Endothelial cell of umbilical vein (primary cell): Measurements from ENCODE around the gene ASIC4. TPM values are rescaled to one million over a fixed set of nuclear protein-coding genes. Genes with fewer than 3 reads are reported as not detected.

Source experiments
- BruUV-seq: library from RNA; stranded (reverse); fragments of 400-500 nt; replicated peaks from 2 replicates; lab custom pipeline; 2021; lab: Mats Ljungman, UMichigan
- CTCF ChIA-PET: fragments of 300-600, 350-600 bp; sonication (Branson Sonifier 250); formaldehyde crosslinking; loops from one replicate; lab custom pipeline; 2021; ENCODE audit warnings: antibody characterized with exemption, inconsistent platforms; lab: Charles Lee
- POLR2A ChIA-PET: fragments of 300-600, 350-600 bp; sonication (Branson Sonifier 250); formaldehyde crosslinking; loops from one replicate; lab custom pipeline; 2021; ENCODE audit warnings: antibody characterized with exemption, inconsistent platforms; lab: Charles Lee
- DNase-seq: peaks from one replicate; pipeline ENCODE4 v3.0.0-alpha.2; 2011; ENCODE audit warnings: low read depth, low spot score
- FAIRE-seq: peaks from 2 replicates; lab custom pipeline; 2011; peaks lifted over from hg19 to GRCh38; lab: Jason Lieb, UNC
- H2AFZ ChIP-seq: 2 replicates; pipeline ENCODE4 v1.6.0; 2012; ENCODE audit warnings: low read depth, low read length, control low read depth, inconsistent platforms
- H3K27ac ChIP-seq: 2 replicates; pipeline ENCODE4 v1.5.1; 2011; ENCODE audit warnings: low read depth, mild to moderate bottlenecking, control low read depth, low read length, moderate library complexity; ENCODE audit not compliant: insufficient read depth
- H3K27me3 ChIP-seq, 2 experiments: 2 replicates each; pipeline versions ENCODE4 v1.6.0 to v1.6.1; 2011; ENCODE audit warnings: low read length in 2 of 2, mixed read lengths in 1 of 2; ENCODE audit not compliant: control insufficient read depth in 2 of 2, insufficient read depth in 2 of 2
- H3K36me3 ChIP-seq, 2 experiments: 2 replicates in 1 of 2; 3 replicates in 1 of 2; pipeline ENCODE4 v1.5.1; 2011; ENCODE audit warnings: low read length in 2 of 2, mild to moderate bottlenecking in 1 of 2, moderate library complexity in 1 of 2; ENCODE audit not compliant: control insufficient read depth in 2 of 2, insufficient read depth in 2 of 2; ENCODE audit errors: extremely low read depth in 1 of 2
- H3K4me1 ChIP-seq: 3 replicates; pipeline ENCODE4 v1.5.1; 2011; ENCODE audit warnings: mild to moderate bottlenecking, low read length; ENCODE audit not compliant: control insufficient read depth, insufficient read depth; ENCODE audit errors: extremely low read depth
- H3K4me2 ChIP-seq: 2 replicates; pipeline ENCODE4 v1.6.1; 2011; ENCODE audit warnings: low read length, control low read depth, mixed read lengths; ENCODE audit not compliant: insufficient read depth
- H3K4me3 ChIP-seq, 3 experiments: fragments of 200-600 bp in 1 of 3; sonication (generic), shearing (Covaris generic) in 1 of 3; replicated peaks in 1 of 3; 2 replicates each; pipeline ENCODE4 v1.5.1; 2011 to 2016; ENCODE audit warnings: control low read depth in 3 of 3, low read length in 3 of 3, mild to moderate bottlenecking in 2 of 3, inconsistent platforms in 1 of 3, low read depth in 1 of 3, moderate library complexity in 1 of 3; ENCODE audit not compliant: insufficient read depth in 1 of 3
- H3K79me2 ChIP-seq: 2 replicates; pipeline ENCODE4 v1.6.0; 2012; ENCODE audit warnings: low read length, inconsistent platforms; ENCODE audit not compliant: control insufficient read depth, insufficient read depth
- H3K9ac ChIP-seq: replicated peaks from 2 replicates; pipeline ENCODE3; 2011; ENCODE audit warnings: low read length, control low read depth; ENCODE audit not compliant: insufficient read depth; ENCODE audit errors: extremely low read depth
- H3K9me1 ChIP-seq: replicated peaks from 3 replicates; pipeline ENCODE4 v1.6.0; 2011; ENCODE audit warnings: mild to moderate bottlenecking, low read length; ENCODE audit not compliant: control insufficient read depth, insufficient read depth; ENCODE audit errors: extremely low read depth
- H3K9me3 ChIP-seq: replicated peaks from 2 replicates; pipeline ENCODE4 v1.5.1; 2012; ENCODE audit warnings: low read length, inconsistent platforms; ENCODE audit not compliant: control insufficient read depth, insufficient read depth
- H4K20me1 ChIP-seq: replicated peaks from 2 replicates; pipeline ENCODE3; 2011; ENCODE audit warnings: mild to moderate bottlenecking, low read length; ENCODE audit not compliant: control insufficient read depth, insufficient read depth; ENCODE audit errors: extremely low read depth
- CTCF ChIP-seq, 2 donors: IDR thresholded peaks; 1 replicate in 1 of 2; 2 replicates in 1 of 2; pipeline ENCODE4 v1.5.1; 2011; ENCODE audit warnings: low read length in 2 of 2, mild to moderate bottlenecking in 2 of 2, moderate library complexity in 2 of 2, control low read depth in 1 of 2, inconsistent platforms in 1 of 2, low read depth in 1 of 2; ENCODE audit not compliant: insufficient read depth in 1 of 2; ENCODE audit errors: extremely low read depth in 1 of 2
- EZH2 ChIP-seq: IDR thresholded peaks from 2 replicates; pipeline ENCODE4 v1.6.1; 2012; ENCODE audit warnings: borderline replicate concordance, low read depth, mild to moderate bottlenecking, moderate library complexity, low read length, inconsistent platforms; ENCODE audit not compliant: severe bottlenecking
- FOS ChIP-seq: IDR thresholded peaks from 2 replicates; pipeline ENCODE4 v1.6.1; 2011; ENCODE audit warnings: mild to moderate bottlenecking, low read length, moderate library complexity, borderline replicate concordance; ENCODE audit not compliant: insufficient read depth
- GATA2 ChIP-seq: IDR thresholded peaks from 2 replicates; pipeline ENCODE4 v1.7.0; 2011; ENCODE audit warnings: low read depth, mild to moderate bottlenecking, moderate library complexity, mixed read lengths, low read length; ENCODE audit not compliant: insufficient read length, insufficient read depth
- JUN ChIP-seq: IDR thresholded peaks from 2 replicates; pipeline ENCODE4 v1.6.1; 2011; ENCODE audit warnings: borderline replicate concordance, low read depth; ENCODE audit not compliant: insufficient read length, insufficient read depth
- MAX ChIP-seq: IDR thresholded peaks from 2 replicates; pipeline ENCODE4 v1.6.1; 2011; ENCODE audit not compliant: insufficient read depth, insufficient read length
- MYC ChIP-seq: IDR thresholded peaks from one replicate; pipeline ENCODE4 v1.6.1; 2011; ENCODE audit warnings: mild to moderate bottlenecking, low read depth, low read length
- POLR2A ChIP-seq: IDR thresholded peaks from 2 replicates; pipeline ENCODE4 v1.6.1; 2012; ENCODE audit warnings: low read depth, mild to moderate bottlenecking, control low read depth, low read length
- POLR2AphosphoS5 ChIP-seq: IDR thresholded peaks from 2 replicates; pipeline ENCODE4 v1.6.1; 2012; ENCODE audit warnings: low read depth, mild to moderate bottlenecking, control low read depth, low read length, moderate library complexity; ENCODE audit not compliant: insufficient read depth
- dilution Hi-C: fragments of 300-500 bp; cut with MboI; formaldehyde crosslinking; loops from one replicate; pipeline ENCODE4 v1.15.0; 2019; ENCODE audit warnings: low sequenced_read_pairs; ENCODE audit not compliant: extremely low pct_ligation_motif_present
- intact Hi-C: fragments of 100-400 bp; cut with micrococcal nuclease; formaldehyde crosslinking; loops from one replicate; pipeline ENCODE4 v1.10.0; 2022
- polyA plus RNA-seq, 4 experiments: library from polyadenylated mRNA; depleted of rRNA in 3 of 4; stranded (reverse) in 3 of 4; unstranded in 1 of 4; fragments of >200 nt; gene quantifications; 2 replicates each; pipeline versions ENCODE4 v1.2.1 to v1.2.3, GENCODE V29; 2011 to 2012; ENCODE audit warnings: missing spikeins in 1 of 4
- total RNA-seq: library from RNA; stranded (reverse); gene quantifications from 2 replicates; pipeline ENCODE4 v1.2.3, GENCODE V29; 2021

ASIC4 gene
- total and polyA plus RNA-seq, 2 donors (not counting 3 experiments of a cell fraction or from before 2014, with no cell fraction given): not detected

GRCh38 chr2:219475278-219475677, 39.0 kb upstream of the ASIC4 start:
- Histone ChIP-seq H3K4me2 (no peak overlapping the region), H3K9me3 (no peaks in the 10 kb centered on the region), H3K4me1 (no peaks in the 10 kb centered on the region), H3K4me3 (no peak overlapping the region), H2AFZ (no peak overlapping the region), H3K27ac (no peak overlapping the region), H3K9me1 (no peaks in the 10 kb centered on the region), H3K9ac (no peak overlapping the region), H3K36me3 (no peaks in the 10 kb centered on the region), H3K27me3 (no peaks in the 10 kb centered on the region), H4K20me1 (no peaks in the 10 kb centered on the region), H3K79me2 (no peaks in the 10 kb centered on the region)
- ChIA-PET CTCF (interaction anchor here (1.0 to 7.0 kb wide), 7 partner anchors 12 to 85 kb away, joined by 3 to 115 read pairs (median 7); no protein-coding TSS in a partner anchor), POLR2A (no interaction called here)
- intact Hi-C loops (no loop called here), dilution Hi-C loops (no loop called here)
- FAIRE-seq: no peak
- DNase-seq: no peak
- BruUV-seq: no TSS peak
- TF ChIP-seq FOS (no peak), EZH2 (no peak), MYC (no peak), MAX (no peak), CTCF (IDR thresholded peaks at IDR 0.05; ENCODE audit: extremely low read depth in 1 of 2, insufficient read depth in 1 of 2, low read depth in 1 of 2, low read length in 2 of 2) (no peak), JUN (no peak), GATA2 (no peak), POLR2AphosphoS5 (no peak), POLR2A (no peak)
